ENCODE results near the gene SOX5. TPM values are rescaled to one million over a fixed set of nuclear protein-coding genes. Genes with fewer than 3 reads are reported as not detected.

The SOX5 gene
- total RNA-seq, 1 donor from 2014 or later: 0.17 TPM

GRCh38 chr12:23950775-23951451 lies 1.4 kb upstream of the SOX5 start:
- TF ChIP-seq CTCF (conservative IDR thresholded peaks at IDR 0.05; ENCODE audit: low read depth, low read length): no peak
- H3K4me3 ChIP-seq (ENCODE audit: low read depth, low read length): peak overlapping the region; percentile 47
- no peak for DNase-seq (ENCODE audit: low read depth)

- H3K4me3 ChIP-seq (ENCODE audit: low read depth, low read length): peak overlapping the region; percentile 47
- no peak for TF ChIP-seq CTCF (conservative IDR thresholded peaks at IDR 0.05; ENCODE audit: low read depth, low read length)
- no peak for DNase-seq (ENCODE audit: low read depth)
These were observed 822 bp upstream of the SOX5 start for GRCh38 chr12:23950210-23950774.

DNA sequence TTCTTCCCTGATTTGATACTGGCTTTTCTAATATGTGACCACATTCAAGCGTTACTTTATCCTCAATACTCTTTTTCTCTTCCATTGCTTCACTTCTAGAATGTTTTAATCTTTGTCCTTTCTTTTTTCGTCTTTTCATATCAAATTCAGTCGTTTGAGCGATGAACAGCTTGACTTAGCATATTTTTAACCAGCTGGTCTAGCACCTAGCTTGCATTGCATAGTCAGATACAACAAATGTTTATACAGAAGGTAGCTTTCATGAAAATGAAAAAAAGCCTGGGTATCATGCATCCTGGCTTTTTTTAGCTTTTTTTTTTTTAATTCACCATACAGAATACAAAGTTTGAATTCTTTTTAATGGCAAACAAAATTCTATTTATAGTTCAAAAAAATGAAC lies 1.2 kb downstream of the SOX5 start:
- TF ChIP-seq CTCF (conservative IDR thresholded peaks at IDR 0.05; ENCODE audit: low read depth, low read length): no peak
- no peak for DNase-seq (ENCODE audit: low read depth)
- no peak overlapping the region for H3K4me3 ChIP-seq (ENCODE audit: low read depth, low read length)

- no peak for DNase-seq (ENCODE audit: low read depth)
- H3K4me3 ChIP-seq (ENCODE audit: low read depth, low read length): no peak overlapping the region
- no peak for TF ChIP-seq CTCF (conservative IDR thresholded peaks at IDR 0.05; ENCODE audit: low read depth, low read length)
These were observed 2.1 kb downstream of the SOX5 start for GRCh38 chr12:23947395-23947794.

GRCh38 chr12:23945249-23945648 lies 4.2 kb downstream of the SOX5 start:
- no peak overlapping the region for H3K4me3 ChIP-seq (ENCODE audit: low read depth, low read length)
- TF ChIP-seq CTCF (conservative IDR thresholded peaks at IDR 0.05; ENCODE audit: low read depth, low read length): no peak
- DNase-seq (ENCODE audit: low read depth): no peak

DNA sequence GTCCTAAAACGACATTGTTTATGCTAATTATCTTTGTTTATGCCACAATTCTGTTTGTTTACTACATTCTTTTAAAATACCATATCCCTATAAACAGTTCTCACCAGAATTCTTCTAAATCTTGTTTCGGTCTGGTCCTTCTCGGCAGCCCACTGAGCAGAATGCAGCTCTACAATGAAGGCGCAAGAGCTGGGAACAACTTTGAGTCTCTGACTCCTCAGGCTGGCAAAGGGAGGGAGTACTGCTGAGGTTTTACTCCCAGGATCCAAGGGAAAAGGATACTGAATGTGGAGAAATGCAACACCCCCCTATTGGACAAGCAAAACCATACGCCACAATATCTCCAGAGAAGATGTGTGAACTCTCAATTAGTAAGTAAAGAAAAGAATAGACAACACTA lies 5.4 kb downstream of the SOX5 start:
- DNase-seq (ENCODE audit: low read depth): no peak
- no peak for TF ChIP-seq CTCF (conservative IDR thresholded peaks at IDR 0.05; ENCODE audit: low read depth, low read length)
- H3K4me3 ChIP-seq (ENCODE audit: low read depth, low read length): no peak overlapping the region

DNA sequence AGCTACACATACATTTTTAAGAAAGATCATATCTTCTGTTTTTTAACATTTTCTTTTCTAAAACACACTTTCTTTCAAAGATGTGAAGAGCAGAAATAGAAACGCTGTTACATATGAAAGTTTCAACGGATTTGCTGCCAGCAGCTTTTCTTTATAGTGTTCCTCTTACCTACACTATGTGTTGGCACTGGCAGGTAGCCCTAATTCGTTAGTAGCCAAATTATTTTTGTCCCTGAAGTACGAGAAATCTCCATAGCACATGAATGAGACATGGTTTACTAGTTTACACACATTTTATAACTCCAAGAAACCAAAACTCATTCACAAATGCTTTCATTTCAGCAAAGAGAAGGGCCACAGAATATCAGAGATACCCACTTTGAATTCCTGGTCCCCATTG lies 6.6 kb downstream of the SOX5 start:
- no peak for DNase-seq (ENCODE audit: low read depth)
- no peak for TF ChIP-seq CTCF (conservative IDR thresholded peaks at IDR 0.05; ENCODE audit: low read depth, low read length)
- H3K4me3 ChIP-seq (ENCODE audit: low read depth, low read length): no peak overlapping the region
